SW480 (cell line): ENCODE measurements around the gene SNX7.

Source experiments
- DNase-seq: peaks from one replicate; pipeline ENCODE4 v3.0.0-alpha.2; 2016; ENCODE audit warnings: low spot score

Gene SNX7

GRCh38 chr1:98661544-98662355 lies at the start of gene SNX7:
Gene SNX7, plus strand, starts transcription at chr1:98661721. Its CDS starts 11 bp downstream, at chr1:98661732.
- DNase-seq: peak; percentile 69

GRCh38 chr1:98637316-98637715 lies 24.2 kb upstream of the SNX7 start:
- DNase-seq: no peak

GRCh38 chr1:98638185-98638584 lies 23.3 kb upstream of the SNX7 start:
- no peak for DNase-seq

DNA sequence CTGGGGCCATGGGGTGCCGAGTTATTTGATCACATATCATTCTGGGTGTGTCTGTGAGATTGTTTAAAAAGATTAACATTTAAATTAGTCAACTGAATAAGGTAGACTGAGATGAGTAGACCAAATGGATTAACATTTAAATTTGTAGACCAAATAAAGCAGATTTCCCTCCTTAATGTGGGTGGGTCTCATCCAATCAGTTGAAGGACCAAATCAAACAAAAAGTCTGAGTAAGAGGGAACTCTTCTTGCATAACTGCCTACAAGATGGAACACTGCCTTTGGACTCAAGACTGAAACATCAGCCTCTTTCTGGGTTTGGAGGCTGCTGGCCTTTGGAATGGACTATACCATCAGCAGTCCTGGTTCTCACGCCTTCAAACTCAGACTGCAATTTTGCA lies 17.0 kb upstream of the SNX7 start:
- DNase-seq: no peak

- DNase-seq: no peak
Measured at GRCh38 chr1:98651116-98651632, 10.3 kb upstream of the SNX7 start.

DNA sequence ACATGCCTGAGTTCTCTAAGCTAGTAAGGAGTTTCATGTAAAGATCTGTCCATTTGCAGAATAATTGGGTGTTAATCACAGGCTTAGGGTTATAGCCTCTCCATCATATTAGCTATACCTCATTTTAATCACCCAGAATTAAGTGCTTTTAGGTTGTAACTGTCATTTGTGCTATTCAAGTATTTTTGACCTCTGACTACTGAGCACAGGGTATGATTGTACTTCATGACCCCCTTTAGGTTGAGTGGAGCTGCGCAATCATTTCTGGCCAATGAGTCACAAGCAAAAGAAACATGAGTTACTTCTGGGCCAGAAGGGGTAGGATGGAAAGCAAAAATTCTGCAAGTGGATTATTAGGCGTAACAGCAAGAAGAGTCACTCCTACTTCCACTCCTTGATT lies 8.4 kb upstream of the SNX7 start:
- DNase-seq: no peak

- no peak for DNase-seq
Measured at GRCh38 chr1:98659879-98660278, 1.6 kb upstream of the SNX7 start.

- DNase-seq: peak; percentile 2
Measured at GRCh38 chr1:98660940-98661543, 479 bp upstream of the SNX7 start.

- no peak for DNase-seq
Measured at GRCh38 chr1:98662356-98662670, 792 bp downstream of the SNX7 start.

DNA sequence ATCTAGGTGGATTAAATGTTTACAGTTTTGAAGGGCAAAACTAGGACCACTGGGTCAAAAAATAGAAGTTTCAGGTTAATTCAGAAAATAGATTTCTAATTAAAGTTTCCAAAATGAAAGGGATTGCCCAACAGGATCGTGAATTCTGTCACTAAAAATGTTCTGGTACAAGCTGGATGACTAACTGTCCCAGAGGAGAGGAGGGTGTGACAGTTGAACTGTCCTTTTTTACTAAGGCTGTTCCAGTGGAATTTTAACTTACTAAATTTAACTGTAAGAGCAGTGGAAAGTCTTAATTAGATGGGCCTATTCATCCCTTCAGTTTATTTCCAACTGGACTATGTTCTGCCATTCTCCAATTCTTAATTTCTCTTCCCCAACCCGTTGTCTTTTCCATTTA lies 7.2 kb downstream of the SNX7 start:
- no peak for DNase-seq

DNA sequence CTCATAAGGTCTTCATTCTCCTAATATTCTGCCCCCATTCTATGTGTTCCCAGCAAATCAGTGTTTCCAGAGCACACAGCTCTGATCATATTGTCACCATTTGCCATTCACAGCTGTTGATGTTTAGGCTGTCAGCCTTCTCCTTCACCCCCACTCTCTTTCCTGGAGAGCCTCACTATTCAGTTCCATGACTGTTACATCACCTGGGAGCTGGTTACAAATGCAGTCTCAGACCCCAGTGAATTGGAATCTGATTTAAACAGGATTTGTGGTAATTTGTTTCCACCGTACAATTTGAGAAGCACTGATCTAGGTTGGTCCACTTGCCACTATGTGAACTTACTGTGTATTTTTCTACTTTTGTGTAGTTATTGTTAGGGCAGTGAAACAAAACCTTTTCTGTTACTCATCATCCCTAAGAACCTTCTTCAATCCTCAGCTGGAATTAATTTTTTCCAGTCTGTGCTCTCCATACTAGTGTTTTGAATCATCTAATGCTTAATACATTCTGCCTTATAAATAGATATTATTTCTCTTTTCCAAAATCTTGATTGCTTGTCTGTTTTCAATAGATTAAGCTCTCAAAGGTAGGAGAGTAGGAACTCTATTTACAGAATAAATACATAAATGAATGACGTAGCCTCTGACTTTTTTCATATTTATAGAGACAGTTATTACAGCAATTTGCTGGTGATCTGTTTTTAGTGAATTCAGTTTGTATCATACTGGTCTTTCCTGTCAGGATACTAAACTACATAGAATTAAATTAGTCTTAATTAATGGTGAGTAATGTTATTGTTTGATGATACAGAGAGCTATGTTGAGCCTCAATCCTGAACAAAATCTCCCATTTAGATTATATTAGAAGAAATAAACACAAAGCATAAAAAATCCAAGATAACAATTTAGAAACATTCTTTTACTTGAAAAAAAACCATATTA lies 8.1 kb downstream of the SNX7 start:
- DNase-seq: no peak

GRCh38 chr1:98672189-98672588 lies 10.7 kb downstream of the SNX7 start:
- DNase-seq: no peak

DNA sequence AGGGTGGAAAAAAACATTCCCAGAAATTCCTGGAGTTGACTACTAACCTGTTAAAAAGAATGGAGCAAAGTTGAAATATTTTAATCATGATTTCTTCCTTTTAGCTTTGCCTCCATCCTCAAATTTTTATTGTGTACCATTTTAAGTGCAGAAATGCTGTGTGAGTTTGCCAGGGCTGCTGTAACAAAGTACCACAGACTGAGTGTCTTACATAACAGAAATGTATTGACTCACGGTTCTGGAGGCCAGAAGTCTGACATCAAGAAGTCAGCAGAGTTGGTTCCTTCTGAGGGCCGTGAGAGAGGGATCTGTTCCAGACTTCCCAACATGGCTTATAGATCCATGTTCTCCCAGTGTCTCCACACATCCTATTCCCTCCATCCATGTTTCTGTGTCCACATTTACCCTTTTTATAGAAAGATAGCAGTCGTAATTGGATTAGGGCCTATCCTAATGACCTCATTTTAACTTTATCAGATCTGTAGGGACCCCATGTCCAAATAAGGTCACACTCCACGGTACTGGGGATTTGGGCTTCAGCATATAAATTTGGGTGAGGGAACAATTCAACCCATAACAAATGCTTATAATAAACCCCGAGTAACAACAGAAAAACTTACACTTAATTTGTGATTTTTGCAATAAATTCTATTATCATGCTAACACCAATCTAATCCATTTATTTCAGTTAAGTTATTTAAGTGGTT lies 12.7 kb downstream of the SNX7 start:
- DNase-seq: no peak

- no peak for DNase-seq
Measured at GRCh38 chr1:98675282-98675681, 13.8 kb downstream of the SNX7 start.

DNA sequence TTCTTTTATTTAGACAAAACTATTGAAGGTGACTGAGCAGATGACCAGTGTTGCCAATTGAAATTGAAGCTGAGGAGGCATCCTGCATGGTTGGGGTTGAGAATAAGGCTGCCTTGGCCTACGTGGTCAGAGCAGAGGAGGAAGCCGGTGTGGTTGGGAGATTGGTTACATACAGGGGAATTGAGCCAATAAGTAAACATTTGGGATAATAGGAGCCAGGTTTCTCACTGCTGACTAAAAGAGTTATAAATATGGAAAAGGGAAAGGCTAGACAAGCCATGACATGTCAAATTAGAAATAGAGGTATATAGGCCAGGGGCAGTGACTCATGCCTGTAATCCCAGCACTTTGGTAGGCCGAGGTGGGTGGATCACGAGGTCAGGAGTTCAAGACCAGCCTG lies 15.8 kb downstream of the SNX7 start:
- DNase-seq: no peak

GRCh38 chr1:98681812-98682211 lies 20.3 kb downstream of the SNX7 start:
- DNase-seq: no peak

GRCh38 chr1:98688110-98688739 lies 26.7 kb downstream of the SNX7 start:
- DNase-seq: no peak

- DNase-seq: no peak
Measured at GRCh38 chr1:98690576-98690975, 29.1 kb downstream of the SNX7 start.

DNA sequence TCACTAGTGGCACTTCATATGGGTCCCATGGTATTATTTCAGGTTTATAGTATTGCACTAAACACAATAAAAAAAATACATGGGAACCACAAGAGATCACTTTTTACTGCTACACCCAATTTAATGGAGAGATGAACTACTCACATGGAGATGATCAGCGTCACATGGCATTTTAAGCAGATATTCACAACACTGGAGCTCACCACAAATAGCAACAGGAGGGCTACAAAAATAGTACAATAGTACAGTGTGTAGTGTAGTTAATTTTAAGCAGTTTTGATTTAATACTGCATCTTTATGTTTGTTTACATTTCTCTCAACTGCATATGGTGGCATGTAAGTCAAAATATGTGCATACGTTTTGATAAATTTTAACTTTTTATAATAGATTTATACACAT lies 31.0 kb downstream of the SNX7 start:
- DNase-seq: no peak

GRCh38 chr1:98693385-98693784 lies 31.9 kb downstream of the SNX7 start:
- DNase-seq: no peak

DNA sequence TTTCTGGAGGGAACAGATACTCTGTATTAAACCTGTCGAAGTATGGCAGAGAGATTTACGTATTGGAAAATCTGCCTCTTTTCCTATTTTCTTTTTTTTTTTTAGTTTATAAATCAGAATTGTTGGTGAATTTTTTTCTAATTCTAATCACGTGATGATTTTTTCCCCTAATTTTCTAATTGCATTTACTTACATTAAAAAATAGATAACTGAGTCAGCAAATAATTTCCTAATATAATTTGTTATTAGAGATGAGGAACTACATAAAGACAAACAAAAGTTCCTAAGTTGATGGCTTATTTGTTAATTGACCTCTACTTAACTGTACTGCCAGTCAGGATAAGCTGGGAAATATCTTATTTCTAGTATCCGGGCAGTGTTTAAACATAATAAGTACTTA lies 34.6 kb downstream of the SNX7 start:
- no peak for DNase-seq

DNA sequence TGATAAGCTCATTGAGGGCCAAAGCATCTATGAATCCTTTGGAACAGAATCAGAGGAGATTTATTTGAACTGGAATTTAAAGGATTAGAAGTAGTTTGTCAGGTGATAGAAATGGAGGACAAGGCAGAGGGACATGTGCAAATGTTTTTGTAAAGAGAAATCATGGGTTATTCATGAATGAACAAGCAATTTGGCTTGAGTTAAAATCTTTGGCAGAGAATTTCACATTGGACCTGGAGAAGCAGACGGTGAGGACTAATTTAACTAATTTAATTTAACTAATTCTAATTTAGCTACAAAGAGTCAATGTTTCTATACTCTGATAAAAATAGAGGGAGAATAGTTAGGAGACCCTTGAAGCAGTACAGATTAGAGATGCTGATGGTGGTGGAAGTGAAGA lies 36.3 kb downstream of the SNX7 start:
- no peak for DNase-seq
